Type B pancreatic cell (in vitro differentiated cells): Measurements from ENCODE around the gene SIGLEC5. TPM values are rescaled to one million over a fixed set of nuclear protein-coding genes. Genes with fewer than 3 reads are reported as not detected.
A peak's percentile ranks its signal among the peaks of the same experiment; 100 is the strongest.

Source experiments
- DNase-seq: peaks from one replicate; pipeline ENCODE4 v3.0.0; 2021; ENCODE audit warnings: mixed read lengths; ENCODE audit not compliant: unreplicated experiment; ENCODE audit errors: extremely low spot score
- H3K27ac Mint-ChIP-seq: 2 replicates; pipeline ENCODE4 v1.8.0; 2021; ENCODE audit warnings: mild to moderate bottlenecking, mixed read lengths
- H3K27me3 Mint-ChIP-seq: 2 replicates; pipeline ENCODE4 v1.8.0; 2021; ENCODE audit warnings: mixed read lengths
- H3K36me3 Mint-ChIP-seq: 2 replicates; pipeline ENCODE4 v1.8.0; 2021; ENCODE audit warnings: mixed read lengths
- H3K4me1 Mint-ChIP-seq: one replicate; pipeline ENCODE4 v1.8.0; 2021; ENCODE audit warnings: mixed read lengths; ENCODE audit not compliant: unreplicated experiment
- H3K4me3 Mint-ChIP-seq: 2 replicates; pipeline ENCODE4 v1.8.0; 2021; ENCODE audit warnings: mild to moderate bottlenecking, mixed read lengths
- H3K9me3 Mint-ChIP-seq: 2 replicates; pipeline ENCODE4 v1.8.0; 2021; ENCODE audit warnings: mixed read lengths
- CTCF ChIP-seq: fragments of 200-600 bp; sonication (generic); conservative IDR thresholded peaks from 2 replicates; pipeline ENCODE4 v1.5.0; 2021; ENCODE audit warnings: antibody characterized with exemption, mild to moderate bottlenecking
- total RNA-seq: library from RNA; stranded (reverse); gene quantifications from 2 replicates; pipeline ENCODE4 v1.2.1, GENCODE V29; 2021; ENCODE audit warnings: low replicate concordance

The SIGLEC5 gene
- total RNA-seq, 1 donor from 2014 or later: not detected

GRCh38 chr19:51639916-51640315 is 9.7 kb upstream of the SIGLEC5 start:
- Mint-ChIP-seq H3K4me3 (no peak overlapping the region), H3K9me3 (no peaks in the 10 kb centered on the region), H3K36me3 (no peaks in the 10 kb centered on the region), H3K27me3 (peaks cover 15% of the 10 kb centered on the region), H3K4me1 (no peaks in the 10 kb centered on the region), H3K27ac (no peak overlapping the region)
- no peak for TF ChIP-seq CTCF
- no peak for DNase-seq

- no peaks in the 10 kb centered on the region for H3K9me3 Mint-ChIP-seq
- peaks cover 12% of the 10 kb centered on the region for H3K27me3 Mint-ChIP-seq
- H3K4me1 Mint-ChIP-seq: no peaks in the 10 kb centered on the region
- no peak overlapping the region for H3K4me3 Mint-ChIP-seq
- peak; percentile 63 for TF ChIP-seq CTCF
- no peak overlapping the region for H3K27ac Mint-ChIP-seq
- no peaks in the 10 kb centered on the region for H3K36me3 Mint-ChIP-seq
- DNase-seq: no peak
These were observed 7.3 kb upstream of the SIGLEC5 start for GRCh38 chr19:51637362-51637978.

GRCh38 chr19:51632126-51632525 is 1.9 kb upstream of the SIGLEC5 start:
- Mint-ChIP-seq H3K9me3 (no peaks in the 10 kb centered on the region), H3K4me1 (no peaks in the 10 kb centered on the region), H3K36me3 (no peaks in the 10 kb centered on the region), H3K27me3 (no peaks in the 10 kb centered on the region), H3K4me3 (no peak overlapping the region), H3K27ac (no peak overlapping the region)
- no peak for DNase-seq
- no peak for TF ChIP-seq CTCF

- Mint-ChIP-seq H3K4me3 (no peak overlapping the region), H3K36me3 (no peaks in the 10 kb centered on the region), H3K27me3 (no peaks in the 10 kb centered on the region), H3K27ac (no peak overlapping the region), H3K9me3 (no peaks in the 10 kb centered on the region), H3K4me1 (no peaks in the 10 kb centered on the region)
- DNase-seq: no peak
- no peak for TF ChIP-seq CTCF
These were observed 1.9 kb downstream of the SIGLEC5 start for GRCh38 chr19:51628153-51628939.

- TF ChIP-seq CTCF: no peak
- no peaks in the 10 kb centered on the region for H3K27me3 Mint-ChIP-seq
- no peak overlapping the region for H3K4me3 Mint-ChIP-seq
- H3K27ac Mint-ChIP-seq: no peak overlapping the region
- peak; percentile 62 for DNase-seq
- no peaks in the 10 kb centered on the region for H3K9me3 Mint-ChIP-seq
- H3K4me1 Mint-ChIP-seq: no peaks in the 10 kb centered on the region
- no peaks in the 10 kb centered on the region for H3K36me3 Mint-ChIP-seq
These were observed 2.6 kb downstream of the SIGLEC5 start for GRCh38 chr19:51627491-51628138.
